Measurements from ENCODE around the gene EFNA4.

GRCh38 chr1:155026154-155026553 is 37.4 kb upstream of the EFNA4 start:
- no peak for TF ChIP-seq CTCF (conservative IDR thresholded peaks at IDR 0.05)
- TF ChIP-seq ZFX (IDR thresholded peaks at IDR 0.05): no peak
